ENCODE data around the gene SLC22A23.

DNA sequence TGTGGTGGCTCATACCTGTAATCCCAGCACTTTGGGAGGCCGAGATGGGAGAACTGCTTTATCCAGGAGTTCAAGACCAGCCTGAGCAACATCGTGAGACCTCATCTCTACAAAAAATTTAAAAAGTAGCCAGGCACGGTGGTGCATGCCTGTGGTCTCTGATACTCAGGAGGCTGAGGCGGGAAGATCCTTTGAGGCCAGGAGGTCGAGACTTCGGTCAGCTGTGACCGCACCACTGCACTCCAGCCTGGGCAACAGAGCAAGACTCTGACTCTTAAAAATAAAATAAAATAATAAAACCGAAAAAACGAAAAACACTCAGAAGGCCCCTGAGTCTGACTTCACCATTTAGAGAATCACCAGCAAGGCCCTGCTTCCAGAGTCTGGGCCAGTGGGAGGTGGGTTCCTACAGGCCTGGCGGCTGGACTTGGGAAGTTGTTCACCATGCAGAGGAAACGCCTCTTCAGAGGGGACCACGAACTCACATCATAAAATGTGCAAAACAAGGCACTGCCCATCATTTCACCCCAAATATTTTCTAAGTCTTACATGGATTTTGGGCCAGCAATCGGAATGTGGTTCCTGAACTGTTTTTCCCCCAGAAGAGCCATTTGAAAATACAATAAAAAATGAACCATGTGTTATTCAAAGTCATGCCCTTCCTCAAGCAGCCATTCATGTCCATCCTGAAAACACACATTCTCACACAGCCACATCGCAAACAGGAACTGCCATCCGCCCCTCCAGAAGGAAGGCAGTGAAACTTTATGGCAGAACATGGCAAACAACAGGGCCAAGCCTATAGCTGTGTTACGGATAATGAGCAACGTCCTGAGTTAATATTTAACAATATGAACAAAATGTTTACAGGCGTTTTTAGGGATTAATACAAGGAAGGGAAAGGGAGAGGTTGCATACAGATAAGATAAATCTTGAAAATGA is 57.8 kb downstream of the SLC22A23 start:
- no peak for TF ChIP-seq GATA2 (IDR thresholded peaks at IDR 0.05; ENCODE audit: low read depth, low read length)
- TF ChIP-seq GATA3 (IDR thresholded peaks at IDR 0.05; ENCODE audit: low read depth, low read length): no peak
